IPS-18a (cell line): ENCODE results near the gene ALAD.
"Not testable (repeated sequence)": the region's sequence is repeated elsewhere in the genome, so short reads cannot be mapped to it uniquely, and the experiment has no call there.

ENCODE experiments used
- H3K27ac ChIP-seq: one replicate; pipeline ENCODE4 v1.5.1; 2013; ENCODE audit warnings: low read length
- H3K27me3 ChIP-seq: one replicate; pipeline ENCODE4 v1.6.1; 2013; ENCODE audit warnings: mild to moderate bottlenecking, low read length; ENCODE audit not compliant: control insufficient read depth, insufficient read depth
- H3K36me3 ChIP-seq: one replicate; pipeline ENCODE4 v1.6.1; 2013; ENCODE audit warnings: low read depth, low read length; ENCODE audit not compliant: control insufficient read depth
- H3K4me1 ChIP-seq: one replicate; pipeline ENCODE4 v1.6.1; 2013; ENCODE audit warnings: low read depth, low read length; ENCODE audit not compliant: control insufficient read depth
- H3K4me3 ChIP-seq: one replicate; pipeline ENCODE4 v1.5.1; 2013; ENCODE audit warnings: low read length
- H3K9ac ChIP-seq: one replicate; pipeline ENCODE4 v1.6.1; 2013; ENCODE audit warnings: mild to moderate bottlenecking, low read length, moderate library complexity
- H3K9me3 ChIP-seq: one replicate; pipeline ENCODE4 v1.6.1; 2013; ENCODE audit warnings: low read depth, low read length; ENCODE audit not compliant: control insufficient read depth

Gene ALAD

DNA sequence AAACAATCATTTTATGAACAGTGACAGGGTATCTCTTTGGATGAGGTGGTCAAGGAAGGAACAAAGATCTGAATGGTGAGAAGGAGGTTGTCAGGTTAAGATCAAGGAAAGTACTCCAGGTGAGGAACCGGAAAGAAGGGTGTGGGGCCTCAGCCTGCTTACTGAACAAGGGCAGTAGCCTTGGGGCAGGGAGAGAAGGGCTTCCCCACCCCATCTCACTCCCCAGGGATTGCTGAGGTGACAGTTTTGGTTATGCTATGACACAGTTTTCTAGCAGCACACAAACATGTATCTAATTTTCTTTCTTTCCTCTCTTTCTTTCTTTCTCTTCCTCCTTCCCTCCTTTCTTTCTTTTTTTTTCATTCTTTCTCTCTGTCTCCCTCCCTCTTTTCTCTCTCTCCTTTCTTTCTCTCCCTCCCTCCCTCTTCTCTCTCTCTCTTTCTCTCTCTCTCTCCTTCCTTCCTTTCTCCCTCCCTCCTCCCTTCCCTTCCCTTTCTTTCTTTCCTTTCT lies 20.2 kb downstream of the ALAD start:
- Histone ChIP-seq H3K4me1 (no peaks in the 10 kb centered on the region), H3K27me3 (no peaks in the 10 kb centered on the region), H3K9ac (no peak overlapping the region), H3K9me3 (no peaks in the 10 kb centered on the region), H3K36me3 (no peaks in the 10 kb centered on the region), H3K27ac (no peak overlapping the region), H3K4me3 (no peak overlapping the region)

DNA sequence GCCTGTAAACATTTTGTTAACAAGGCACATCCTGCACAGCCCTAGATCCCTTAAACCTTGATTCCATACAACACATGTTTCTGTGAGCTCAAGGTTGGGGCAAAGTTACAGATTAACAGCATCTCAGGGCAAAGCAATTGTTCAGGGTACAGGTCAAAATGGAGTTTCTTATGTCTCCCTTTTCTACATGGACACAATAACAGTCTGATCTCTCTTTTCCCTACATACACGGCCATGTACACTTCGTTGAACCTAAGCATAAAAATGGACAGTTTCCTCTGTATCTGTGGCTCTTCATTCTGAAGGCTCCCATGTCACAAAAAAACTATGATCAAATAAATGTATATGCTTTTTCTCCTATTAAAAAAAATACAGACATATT lies 21.3 kb downstream of the ALAD start:
- H3K4me3 ChIP-seq, H3K27me3 ChIP-seq, H3K9me3 ChIP-seq, H3K27ac ChIP-seq, H3K4me1 ChIP-seq, H3K9ac ChIP-seq, H3K36me3 ChIP-seq: not testable (repeated sequence)

GRCh38 chr9:113379094-113379828 lies 21.8 kb downstream of the ALAD start:
- H3K4me1 ChIP-seq, H3K27ac ChIP-seq, H3K9me3 ChIP-seq: not testable (repeated sequence)

DNA sequence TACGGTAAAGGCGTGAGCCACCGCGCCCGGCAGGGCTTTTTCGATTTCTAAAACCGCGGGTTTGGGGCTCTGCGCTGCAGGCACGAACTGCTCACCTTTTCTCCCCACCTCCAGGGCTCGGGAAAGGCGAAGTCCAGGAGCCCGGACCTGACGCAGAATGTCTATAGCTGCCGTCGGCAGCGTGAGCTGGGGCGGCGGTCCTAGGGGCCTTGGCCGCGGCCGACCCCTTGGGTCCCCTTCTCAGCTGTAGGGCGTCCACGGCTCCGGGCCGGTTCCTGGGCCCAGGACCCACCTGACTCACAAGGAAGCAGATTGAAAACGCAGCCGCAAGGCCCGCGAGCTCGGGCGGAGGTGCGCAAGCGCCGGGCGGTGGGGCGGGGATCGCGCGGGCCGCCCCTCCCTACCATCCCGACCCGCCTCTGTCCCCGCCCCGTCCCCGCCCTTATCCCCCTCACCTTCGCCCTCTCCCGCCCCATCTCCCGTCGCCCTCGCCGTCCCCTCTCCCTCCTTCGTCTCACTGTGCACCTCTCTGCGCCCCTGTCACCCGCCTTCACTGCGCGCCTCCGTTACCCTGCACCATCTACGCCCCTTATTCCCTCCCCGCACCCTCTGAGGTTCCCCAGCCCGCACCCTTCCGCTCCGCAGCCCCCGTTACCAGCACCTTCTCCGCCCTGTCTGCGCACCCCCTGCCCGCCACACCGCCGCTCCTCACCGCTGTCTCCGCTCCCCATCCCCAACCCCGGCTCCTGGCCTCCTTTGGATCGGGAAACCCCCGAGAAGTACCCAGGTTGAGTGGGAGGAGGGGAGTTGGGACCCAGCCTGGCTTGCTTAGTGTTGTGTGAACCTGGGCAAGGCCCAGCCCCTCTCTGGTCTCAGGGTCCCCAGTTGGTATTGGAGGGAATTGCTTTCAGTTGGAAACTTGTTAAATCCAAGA lies 24.2 kb downstream of the ALAD start, which contains the start of gene HDHD3:
Gene HDHD3 (minus strand): TSS at position 353 of the 934 bp plus-strand sequence. CDS start 2,632 bp downstream, outside the sequence.
- peak within 1 kb of the TSS; percentile 70 for H3K9ac ChIP-seq
- H3K36me3 ChIP-seq: no peaks in the 10 kb centered on the region
- H3K4me1 ChIP-seq: no peaks in the 10 kb centered on the region
- no peaks in the 10 kb centered on the region for H3K27me3 ChIP-seq
- H3K4me3 ChIP-seq: peak within 1 kb of the TSS; percentile 80
- no peak within 1 kb of the TSS for H3K27ac ChIP-seq
- no peaks in the 10 kb centered on the region for H3K9me3 ChIP-seq

More at GRCh38 chr9:113379094-113379828, 21.8 kb downstream of the ALAD start:
- H3K4me3 ChIP-seq, H3K27me3 ChIP-seq, H3K36me3 ChIP-seq, H3K9ac ChIP-seq: not testable (repeated sequence)

DNA sequence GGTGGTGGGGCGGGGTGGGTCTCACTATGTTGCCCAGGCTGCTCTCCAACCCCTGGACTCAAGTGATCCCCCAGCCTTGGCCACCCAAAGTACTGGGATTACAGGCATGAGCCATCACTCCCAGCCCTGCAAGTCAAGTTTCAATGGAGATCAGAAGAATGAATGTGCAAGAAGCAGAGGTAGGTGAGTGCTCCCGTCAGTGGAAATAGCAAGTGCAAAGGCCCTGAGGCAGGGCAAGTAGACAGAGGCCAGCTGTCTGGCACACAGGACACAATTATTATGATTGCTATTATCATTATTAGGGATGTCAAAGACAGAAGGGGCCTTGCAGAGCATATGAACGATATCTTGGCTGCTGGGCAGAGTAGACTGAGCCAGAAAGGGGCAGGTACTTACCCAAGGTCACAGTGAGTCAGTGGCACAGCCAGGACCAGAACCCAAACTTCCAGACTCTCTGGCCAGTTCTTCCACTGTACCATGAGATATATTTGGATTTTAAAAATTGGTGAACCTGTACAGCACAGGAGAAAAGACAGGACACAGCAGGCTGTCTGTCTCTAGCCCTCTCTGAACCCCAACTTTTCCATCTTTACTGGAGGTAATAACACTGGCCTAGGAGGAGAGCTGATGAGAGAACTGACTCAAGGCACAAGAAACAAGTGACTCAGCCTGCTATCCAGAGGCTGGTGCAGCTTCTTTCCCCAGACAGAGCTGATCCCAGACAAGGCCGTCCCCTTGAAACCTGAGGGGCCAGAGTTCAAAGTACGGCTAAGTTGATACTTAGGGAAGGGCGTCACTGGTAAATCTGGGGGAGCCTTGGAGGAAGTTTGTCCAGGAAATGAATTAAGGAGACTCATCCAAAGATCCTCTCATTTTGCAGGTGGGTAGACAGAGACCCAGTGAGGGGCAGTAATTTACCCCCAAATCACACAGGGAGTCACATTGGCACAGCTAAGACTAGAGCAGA lies 25.7 kb downstream of the ALAD start:
- Histone ChIP-seq H3K9ac (no peak overlapping the region), H3K4me3 (no peak overlapping the region), H3K4me1 (no peaks in the 10 kb centered on the region), H3K27ac (no peak overlapping the region), H3K27me3 (no peaks in the 10 kb centered on the region), H3K9me3 (no peaks in the 10 kb centered on the region), H3K36me3 (no peaks in the 10 kb centered on the region)

- H3K4me1 ChIP-seq: no peaks in the 10 kb centered on the region
- no peaks in the 10 kb centered on the region for H3K9me3 ChIP-seq
- no peak overlapping the region for H3K9ac ChIP-seq
- no peaks in the 10 kb centered on the region for H3K36me3 ChIP-seq
- H3K4me3 ChIP-seq: no peak overlapping the region
- no peaks in the 10 kb centered on the region for H3K27me3 ChIP-seq
- H3K27ac ChIP-seq: no peak overlapping the region
Measured at GRCh38 chr9:113373676-113374392, 27.2 kb downstream of the ALAD start.

GRCh38 chr9:113373256-113373655 lies 27.8 kb downstream of the ALAD start:
- H3K9ac ChIP-seq: no peak overlapping the region
- H3K27me3 ChIP-seq: no peaks in the 10 kb centered on the region
- H3K4me3 ChIP-seq: no peak overlapping the region
- H3K27ac ChIP-seq: no peak overlapping the region
- no peaks in the 10 kb centered on the region for H3K4me1 ChIP-seq
- no peaks in the 10 kb centered on the region for H3K9me3 ChIP-seq
- H3K36me3 ChIP-seq: no peaks in the 10 kb centered on the region

GRCh38 chr9:113372059-113372458 lies 29.0 kb downstream of the ALAD start:
- H3K27me3 ChIP-seq: no peaks in the 10 kb centered on the region
- no peaks in the 10 kb centered on the region for H3K9me3 ChIP-seq
- H3K36me3 ChIP-seq: no peaks in the 10 kb centered on the region
- no peak overlapping the region for H3K27ac ChIP-seq
- no peak overlapping the region for H3K4me3 ChIP-seq
- no peaks in the 10 kb centered on the region for H3K4me1 ChIP-seq
- no peak overlapping the region for H3K9ac ChIP-seq

DNA sequence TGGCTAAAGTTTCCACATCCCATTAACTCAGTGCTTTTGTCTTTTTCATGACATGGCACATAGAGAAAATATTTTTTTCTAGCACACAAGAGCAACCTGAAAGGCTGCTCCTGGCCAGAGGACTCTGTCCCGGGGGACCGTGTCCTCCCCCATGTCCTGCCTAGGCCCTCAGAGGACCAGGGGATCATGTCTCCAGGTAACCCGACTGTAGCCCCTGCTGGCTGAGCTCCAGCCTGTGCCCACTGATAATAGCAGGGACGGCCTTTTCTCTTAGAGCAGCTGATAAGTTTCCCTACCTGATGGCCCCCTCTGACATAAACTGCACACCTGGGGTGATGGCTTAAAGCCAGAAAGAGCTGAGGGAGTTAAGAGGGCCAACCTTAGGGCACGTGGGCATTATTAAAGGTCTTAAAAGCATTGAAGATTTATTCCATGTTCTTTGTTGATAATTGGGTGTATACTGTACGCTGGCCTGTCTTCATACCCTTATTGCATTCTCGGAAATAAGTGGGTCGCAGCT lies 30.2 kb downstream of the ALAD start:
- H3K27ac ChIP-seq: no peak overlapping the region

GRCh38 chr9:113369855-113370140 lies 31.3 kb downstream of the ALAD start:
- Histone ChIP-seq H3K27me3 (no peaks in the 10 kb centered on the region), H3K27ac (no peak overlapping the region), H3K4me1 (no peaks in the 10 kb centered on the region), H3K4me3 (no peak overlapping the region), H3K36me3 (no peaks in the 10 kb centered on the region), H3K9me3 (no peaks in the 10 kb centered on the region), H3K9ac (no peak overlapping the region)

More for the DNA sequence above, 30.2 kb downstream of the ALAD start:
- no peak overlapping the region for H3K9ac ChIP-seq
- no peaks in the 10 kb centered on the region for H3K4me1 ChIP-seq
- H3K4me3 ChIP-seq: no peak overlapping the region
- H3K9me3 ChIP-seq: no peaks in the 10 kb centered on the region
- no peaks in the 10 kb centered on the region for H3K36me3 ChIP-seq
- H3K27me3 ChIP-seq: no peaks in the 10 kb centered on the region
